ENCODE measurements around the gene CEP152. TPM values are rescaled to one million over a fixed set of nuclear protein-coding genes. Genes with fewer than 3 reads are reported as not detected.

The CEP152 gene
- total RNA-seq, 2 donors from 2014 or later = 12.3 to 19.1 TPM

GRCh38 chr15:48782911-48783310 lies 28.0 kb downstream of the CEP152 start:
- Histone ChIP-seq H3K4me3 (ENCODE audit: low read length) (no peak overlapping the region), H3K27me3 (ENCODE audit: control insufficient read depth, insufficient read depth, low read length, poor library complexity, severe bottlenecking) (no peaks in the 10 kb centered on the region), H3K27ac (ENCODE audit: low read depth, low read length) (no peak overlapping the region), H3K9ac (ENCODE audit: extremely low read depth, low read length, poor library complexity, severe bottlenecking) (no peak overlapping the region), H3K9me3 (ENCODE audit: control insufficient read depth, low read length) (no peaks in the 10 kb centered on the region), H3K36me3 (ENCODE audit: control insufficient read depth, insufficient read depth, low read length) (peaks cover 31% of the 10 kb centered on the region), H3K4me1 (ENCODE audit: control insufficient read depth, insufficient read depth, low read length) (peaks cover under 1% of the 10 kb centered on the region)
- DNase-seq = no peak
- no peaks in the 10 kb centered on the region for H3K27me3 Mint-ChIP-seq (ENCODE audit: insufficient read depth)
- peaks cover 19% of the 10 kb centered on the region for H3K36me3 Mint-ChIP-seq (ENCODE audit: low read depth)
- H3K4me3 Mint-ChIP-seq = no peak overlapping the region
- no peak for TF ChIP-seq CTCF (conservative IDR thresholded peaks at IDR 0.05)
- WGBS, 2 experiments (ENCODE audit: insufficient coverage in 1 of 2, insufficient read length in 1 of 2) = 100% methylated on average over 1 of the region's 2 CpGs; no CpG with 5 or more reads in 1 of the 2 experiments
- no peaks in the 10 kb centered on the region for H3K4me1 Mint-ChIP-seq
- no peaks in the 10 kb centered on the region for H3K9me3 Mint-ChIP-seq
- H3K27ac Mint-ChIP-seq = no peak overlapping the region

GRCh38 chr15:48781481-48782081 lies 29.3 kb downstream of the CEP152 start:
- no peaks in the 10 kb centered on the region for H3K9me3 Mint-ChIP-seq
- TF ChIP-seq CTCF (conservative IDR thresholded peaks at IDR 0.05) = no peak
- H3K4me3 ChIP-seq (ENCODE audit: low read length) = no peak overlapping the region
- peaks cover 31% of the 10 kb centered on the region for H3K36me3 ChIP-seq (ENCODE audit: control insufficient read depth, insufficient read depth, low read length)
- H3K9ac ChIP-seq (ENCODE audit: extremely low read depth, low read length, poor library complexity, severe bottlenecking) = no peak overlapping the region
- WGBS, 2 experiments (ENCODE audit: insufficient coverage in 1 of 2, insufficient read length in 1 of 2) = 88% methylated on average over 3 of the region's 5 CpGs; no CpG with 5 or more reads in 1 of the 2 experiments
- H3K27me3 Mint-ChIP-seq (ENCODE audit: insufficient read depth) = no peaks in the 10 kb centered on the region
- peaks cover 14% of the 10 kb centered on the region for H3K36me3 Mint-ChIP-seq (ENCODE audit: low read depth)
- peaks cover 2% of the 10 kb centered on the region for H3K4me1 ChIP-seq (ENCODE audit: control insufficient read depth, insufficient read depth, low read length)
- no peaks in the 10 kb centered on the region for H3K9me3 ChIP-seq (ENCODE audit: control insufficient read depth, low read length)
- no peak for DNase-seq
- no peak overlapping the region for H3K27ac Mint-ChIP-seq
- no peaks in the 10 kb centered on the region for H3K27me3 ChIP-seq (ENCODE audit: control insufficient read depth, insufficient read depth, low read length, poor library complexity, severe bottlenecking)
- H3K4me1 Mint-ChIP-seq = no peaks in the 10 kb centered on the region
- no peak overlapping the region for H3K27ac ChIP-seq (ENCODE audit: low read depth, low read length)
- H3K4me3 Mint-ChIP-seq = no peak overlapping the region

GRCh38 chr15:48781017-48781416 lies 29.9 kb downstream of the CEP152 start:
- no peaks in the 10 kb centered on the region for H3K27me3 ChIP-seq (ENCODE audit: control insufficient read depth, insufficient read depth, low read length, poor library complexity, severe bottlenecking)

More at GRCh38 chr15:48781017-48781416, 29.9 kb downstream of the CEP152 start:
- Mint-ChIP-seq H3K27ac (no peak overlapping the region), H3K9me3 (no peaks in the 10 kb centered on the region), H3K36me3 (ENCODE audit: low read depth) (peaks cover 14% of the 10 kb centered on the region), H3K4me1 (no peaks in the 10 kb centered on the region), H3K4me3 (no peak overlapping the region), H3K27me3 (ENCODE audit: insufficient read depth) (no peaks in the 10 kb centered on the region)
- no peak for DNase-seq
- Histone ChIP-seq H3K36me3 (ENCODE audit: control insufficient read depth, insufficient read depth, low read length) (peaks cover 31% of the 10 kb centered on the region), H3K9ac (ENCODE audit: extremely low read depth, low read length, poor library complexity, severe bottlenecking) (no peak overlapping the region), H3K4me1 (ENCODE audit: control insufficient read depth, insufficient read depth, low read length) (peaks cover 2% of the 10 kb centered on the region), H3K4me3 (ENCODE audit: low read length) (no peak overlapping the region), H3K27ac (ENCODE audit: low read depth, low read length) (no peak overlapping the region), H3K9me3 (ENCODE audit: control insufficient read depth, low read length) (no peaks in the 10 kb centered on the region)
- no peak for TF ChIP-seq CTCF (conservative IDR thresholded peaks at IDR 0.05)
- 83 to 90% methylated on average over 2 of the region's 2 CpGs for WGBS, 2 experiments (ENCODE audit: insufficient coverage in 1 of 2, insufficient read length in 1 of 2)

Measured in endodermal cell (in vitro differentiated cells).